Vagina (tissue), 2 donors: ENCODE data around the gene MMP28. TPM values are rescaled to one million over a fixed set of nuclear protein-coding genes. Genes with fewer than 3 reads are reported as not detected.

Experiments
- DNase-seq, 2 donors: peaks; one replicate each; pipeline ENCODE4 v3.0.0-alpha.2; 2017; ENCODE audit errors: extremely low spot score in 2 of 2
- H3K27ac ChIP-seq: fragments of 200-600 bp; sonication (generic); one replicate; pipeline ENCODE4 v1.5.1; 2019
- H3K27me3 ChIP-seq: fragments of 200-600 bp; sonication (generic); one replicate; pipeline ENCODE4 v1.5.1; 2019
- H3K36me3 ChIP-seq, 2 donors: fragments of 200-600 bp; sonication (generic); one replicate each; pipeline ENCODE4 v1.5.1; 2017 to 2019
- H3K4me1 ChIP-seq: fragments of 200-600 bp; sonication (generic); one replicate; pipeline ENCODE4 v1.5.1; 2019
- H3K4me3 ChIP-seq, 2 donors: fragments of 200-600 bp; sonication (generic); 1 replicate in 1 of 2; 2 replicates in 1 of 2; pipeline ENCODE4 v1.5.1; 2016 to 2019
- H3K9me3 ChIP-seq: fragments of 200-600 bp; sonication (generic); one replicate; pipeline ENCODE4 v1.5.1; 2019
- POLR2A ChIP-seq, 2 donors: fragments of 450-650 bp; IDR thresholded peaks; one replicate each; pipeline ENCODE4 v1.6.1; 2017; ENCODE audit warnings: antibody characterized with exemption in 2 of 2, mild to moderate bottlenecking in 2 of 2, moderate library complexity in 2 of 2
- POLR2AphosphoS5 ChIP-seq, 2 donors: sonication (generic); formaldehyde crosslinking; IDR thresholded peaks; one replicate each; pipeline ENCODE4 v1.9.0; 2017; ENCODE audit warnings: antibody characterized with exemption in 2 of 2, mild to moderate bottlenecking in 2 of 2, low read depth in 1 of 2; ENCODE audit not compliant: insufficient read depth in 1 of 2
- intact Hi-C: fragments of 100-400 bp; cut with DNase I; formaldehyde crosslinking; loops from one replicate; pipeline ENCODE4 v1.15.1; 2023
- total RNA-seq: library from RNA; depleted of rRNA; stranded (reverse); fragments of >200 nt; gene quantifications from one replicate; pipeline ENCODE4 v1.2.3, GENCODE V29; 2016
- TF ChIP-seq, protein P1 (sequence below), 3 experiments: fragments of 450-650 bp in 2 of 3; fragments of 200-600 bp in 1 of 3; sonication (generic) in 1 of 3; IDR thresholded peaks; one replicate each; pipeline ENCODE4 v1.5.1; 2017 to 2019; ENCODE audit warnings: antibody characterized with exemption in 3 of 3, mild to moderate bottlenecking in 2 of 3, moderate library complexity in 2 of 3

Gene MMP28
- total RNA-seq, 1 donor from 2014 or later: 32.2 TPM

DNA sequence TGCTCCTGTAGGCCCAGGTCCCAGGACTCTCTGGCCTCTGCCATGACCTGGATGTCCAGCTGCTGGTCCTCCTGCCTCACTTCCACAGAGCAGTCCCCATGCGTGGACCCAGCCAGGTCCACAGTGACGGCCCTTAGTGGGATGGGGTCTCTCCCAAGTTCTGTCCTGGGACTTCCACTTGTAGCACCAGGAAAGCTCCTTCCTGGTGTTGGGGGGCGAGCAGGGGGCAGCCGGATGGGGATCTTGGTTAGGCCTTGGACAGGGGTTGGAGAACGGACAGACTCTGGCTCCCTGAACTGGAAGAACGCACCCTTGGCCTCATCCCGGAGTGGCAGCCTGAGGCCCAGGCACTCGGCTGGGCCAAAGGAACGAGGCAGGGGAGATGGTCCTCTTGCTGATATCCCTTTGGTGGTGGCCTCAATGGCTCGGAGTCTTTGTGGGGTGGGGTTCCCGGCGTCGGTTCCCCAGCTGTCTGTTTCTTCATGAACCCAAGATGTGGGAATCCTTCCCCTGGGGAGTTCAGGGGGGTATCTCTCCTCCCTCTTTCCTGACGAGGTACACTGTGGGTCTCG, 49.6 kb downstream of the MMP28 start:
- no peak for DNase-seq

DNA sequence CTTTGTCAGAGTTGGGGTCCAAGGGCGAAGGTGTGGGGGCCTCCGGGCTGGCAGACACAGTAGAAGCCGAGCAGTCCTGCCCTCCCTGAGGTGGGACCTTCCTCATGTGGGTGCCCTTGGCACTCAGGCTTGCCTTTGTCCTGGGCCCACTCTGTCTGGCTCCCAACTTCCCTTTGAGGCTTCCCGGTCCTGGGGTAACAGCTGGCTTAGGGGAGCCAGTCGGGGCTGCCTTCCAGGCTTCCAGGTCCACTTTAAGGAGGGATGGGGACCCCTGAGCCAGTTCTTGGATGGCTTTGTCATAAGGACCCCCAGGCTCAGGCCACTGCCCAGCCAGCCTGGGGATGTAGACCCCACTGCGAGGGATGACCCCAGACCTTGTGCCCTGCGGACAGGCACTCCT, 50.2 kb downstream of the MMP28 start:
- Histone ChIP-seq H3K36me3 (no peaks in the 10 kb centered on the region), H3K4me3 (no peak overlapping the region), H3K4me1 (peaks cover 16% of the 10 kb centered on the region), H3K27me3 (peaks cover 16% of the 10 kb centered on the region), H3K27ac (no peak overlapping the region), H3K9me3 (no peaks in the 10 kb centered on the region)
- TF ChIP-seq POLR2AphosphoS5 (IDR thresholded peaks at IDR 0.05; ENCODE audit: insufficient read depth in 1 of 2, low read depth in 1 of 2): no peak
- no peak for TF ChIP-seq POLR2A (IDR thresholded peaks at IDR 0.05)
- TF ChIP-seq, protein P1, sequence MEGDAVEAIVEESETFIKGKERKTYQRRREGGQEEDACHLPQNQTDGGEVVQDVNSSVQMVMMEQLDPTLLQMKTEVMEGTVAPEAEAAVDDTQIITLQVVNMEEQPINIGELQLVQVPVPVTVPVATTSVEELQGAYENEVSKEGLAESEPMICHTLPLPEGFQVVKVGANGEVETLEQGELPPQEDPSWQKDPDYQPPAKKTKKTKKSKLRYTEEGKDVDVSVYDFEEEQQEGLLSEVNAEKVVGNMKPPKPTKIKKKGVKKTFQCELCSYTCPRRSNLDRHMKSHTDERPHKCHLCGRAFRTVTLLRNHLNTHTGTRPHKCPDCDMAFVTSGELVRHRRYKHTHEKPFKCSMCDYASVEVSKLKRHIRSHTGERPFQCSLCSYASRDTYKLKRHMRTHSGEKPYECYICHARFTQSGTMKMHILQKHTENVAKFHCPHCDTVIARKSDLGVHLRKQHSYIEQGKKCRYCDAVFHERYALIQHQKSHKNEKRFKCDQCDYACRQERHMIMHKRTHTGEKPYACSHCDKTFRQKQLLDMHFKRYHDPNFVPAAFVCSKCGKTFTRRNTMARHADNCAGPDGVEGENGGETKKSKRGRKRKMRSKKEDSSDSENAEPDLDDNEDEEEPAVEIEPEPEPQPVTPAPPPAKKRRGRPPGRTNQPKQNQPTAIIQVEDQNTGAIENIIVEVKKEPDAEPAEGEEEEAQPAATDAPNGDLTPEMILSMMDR (IDR thresholded peaks at IDR 0.05): no peak
- intact Hi-C loops: loop anchor here (5.0 kb wide), 1 partner anchor 133 kb away; no protein-coding TSS in a partner anchor
- no peak for DNase-seq

More for the DNA sequence above, 49.6 kb downstream of the MMP28 start:
- Histone ChIP-seq H3K4me3 (no peak overlapping the region), H3K27ac (no peak overlapping the region), H3K9me3 (no peaks in the 10 kb centered on the region), H3K27me3 (peaks cover 16% of the 10 kb centered on the region), H3K4me1 (peaks cover 18% of the 10 kb centered on the region), H3K36me3 (no peaks in the 10 kb centered on the region)
- intact Hi-C loops: loop anchor here (5.0 kb wide), 1 partner anchor 134 kb away; no protein-coding TSS in a partner anchor
- TF ChIP-seq POLR2A (IDR thresholded peaks at IDR 0.05) (no peak), POLR2AphosphoS5 (IDR thresholded peaks at IDR 0.05; ENCODE audit: insufficient read depth in 1 of 2, low read depth in 1 of 2) (no peak)
- TF ChIP-seq, protein P1 (IDR thresholded peaks at IDR 0.05): no peak

DNA sequence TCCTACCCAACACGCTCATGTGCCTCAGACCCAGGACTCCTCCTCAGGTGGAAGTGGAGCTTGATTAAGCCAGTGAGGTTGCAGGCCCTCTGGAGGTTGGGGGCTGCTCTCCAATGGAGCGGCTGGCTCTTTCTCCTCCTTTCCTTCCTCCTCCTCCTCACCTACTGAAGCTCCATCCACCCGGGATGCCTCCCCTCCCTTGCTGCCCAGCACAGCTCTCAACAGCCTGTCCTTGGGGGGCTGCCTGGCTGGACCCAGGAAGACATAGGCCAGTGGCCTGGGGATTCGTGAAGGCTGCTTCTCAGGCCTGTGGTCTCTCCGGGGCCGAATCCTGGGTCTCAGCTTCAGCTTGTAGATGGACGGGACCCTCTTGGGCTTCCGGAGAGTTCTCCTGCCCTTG, 50.6 kb downstream of the MMP28 start:
- TF ChIP-seq POLR2A (IDR thresholded peaks at IDR 0.05): no peak
- TF ChIP-seq, protein P1 (IDR thresholded peaks at IDR 0.05): no peak
- no peak for TF ChIP-seq POLR2AphosphoS5 (IDR thresholded peaks at IDR 0.05; ENCODE audit: insufficient read depth in 1 of 2, low read depth in 1 of 2)
- intact Hi-C loops: loop anchor here (5.0 kb wide), 3 partner anchors 43 to 133 kb away; no protein-coding TSS in a partner anchor
- peaks cover 16% of the 10 kb centered on the region for H3K27me3 ChIP-seq

DNA sequence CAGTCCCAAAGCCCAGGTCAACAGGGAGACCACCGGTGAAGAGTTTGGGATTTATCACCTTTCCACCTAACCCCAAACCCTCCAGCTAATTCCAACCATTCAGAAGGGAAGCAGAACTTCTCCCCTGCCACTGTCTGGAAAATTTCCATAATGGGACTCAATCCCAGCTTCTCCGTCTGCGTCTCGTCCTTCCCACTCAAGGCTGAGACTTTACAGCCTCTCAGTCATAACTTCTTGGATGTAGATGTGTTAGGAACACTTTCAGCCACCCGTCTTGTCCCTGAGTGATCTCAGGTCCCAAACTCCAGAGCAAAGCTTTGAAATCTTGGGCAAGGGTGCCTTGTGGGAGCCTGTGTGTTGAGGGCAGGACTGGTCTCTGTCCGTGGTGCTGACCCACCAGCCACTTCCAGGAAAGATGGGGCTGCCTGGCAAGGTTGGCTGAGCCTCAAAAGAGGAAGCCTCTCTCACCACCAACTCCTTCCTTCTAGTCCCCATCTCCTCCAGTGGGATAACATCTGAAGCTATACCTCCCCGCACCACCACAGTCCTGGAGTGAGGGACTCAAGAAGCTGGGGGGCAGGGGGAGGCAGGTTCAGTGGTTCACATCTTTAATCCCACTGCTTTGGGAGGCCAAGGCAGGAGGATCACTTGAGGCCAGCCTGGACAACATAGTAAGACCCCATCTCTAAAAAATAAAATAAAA, 51.7 kb downstream of the MMP28 start:
- H3K4me3 ChIP-seq: no peak overlapping the region
- intact Hi-C loops: loop anchor here (5.0 kb wide), 2 partner anchors 41 to 121 kb away; no protein-coding TSS in a partner anchor
- TF ChIP-seq, protein P1 (IDR thresholded peaks at IDR 0.05): no peak
- no peak for TF ChIP-seq POLR2AphosphoS5 (IDR thresholded peaks at IDR 0.05; ENCODE audit: insufficient read depth in 1 of 2, low read depth in 1 of 2)
- no peak for TF ChIP-seq POLR2A (IDR thresholded peaks at IDR 0.05)
- no peak for DNase-seq
- no peak overlapping the region for H3K27ac ChIP-seq
- no peaks in the 10 kb centered on the region for H3K36me3 ChIP-seq
- no peaks in the 10 kb centered on the region for H3K9me3 ChIP-seq
- peaks cover 10% of the 10 kb centered on the region for H3K4me1 ChIP-seq
- peaks cover 16% of the 10 kb centered on the region for H3K27me3 ChIP-seq

More for the DNA sequence above, 50.6 kb downstream of the MMP28 start:
- H3K36me3 ChIP-seq: no peaks in the 10 kb centered on the region
- no peaks in the 10 kb centered on the region for H3K9me3 ChIP-seq
- H3K4me3 ChIP-seq: no peak overlapping the region
- no peak for DNase-seq
- H3K27ac ChIP-seq: no peak overlapping the region
- H3K4me1 ChIP-seq: peaks cover 12% of the 10 kb centered on the region
